Natural killer cell treated with Interleukin-12 subunit alpha and Interleukin-12 subunit beta and Interleukin-15 and Interleukin-18, amount 100 ng/mL, for 72 hours (primary cell): ENCODE data around the gene TNFAIP8L3. TPM values are rescaled to one million over a fixed set of nuclear protein-coding genes. Genes with fewer than 3 reads are reported as not detected.
"Not testable (repeated sequence)": the region's sequence is repeated elsewhere in the genome, so short reads cannot be mapped to it uniquely, and the experiment has no call there.

Experiments
- ATAC-seq, 2 donors: fragments of 150-1000 bp; cut with Tn5 transposase in 1 of 2; sonication (Bioruptor Pico), chemical (Tn5 transposase) in 1 of 2; 2 replicates each; pipeline ENCODE4 v1.10.0; 2021
- DNase-seq: peaks from one replicate; pipeline ENCODE4 v3.0.0; 2022; ENCODE audit warnings: low spot score
- H3K27ac Mint-ChIP-seq, 2 donors: 1 replicate in 1 of 2; 2 replicates in 1 of 2; pipeline ENCODE4 v1.8.0; 2022; ENCODE audit warnings: mixed read lengths in 2 of 2, mild to moderate bottlenecking in 1 of 2, moderate library complexity in 1 of 2
- H3K27me3 Mint-ChIP-seq, 2 donors: 1 replicate in 1 of 2; 2 replicates in 1 of 2; pipeline ENCODE4 v1.8.0; 2022; ENCODE audit warnings: mixed read lengths in 2 of 2
- H3K36me3 Mint-ChIP-seq: one replicate; pipeline ENCODE4 v1.8.0; 2022; ENCODE audit warnings: mixed read lengths
- H3K4me1 Mint-ChIP-seq, 2 donors: 1 replicate in 1 of 2; 2 replicates in 1 of 2; pipeline ENCODE4 v1.8.0; 2022; ENCODE audit warnings: low read depth in 2 of 2, mixed read lengths in 2 of 2, mild to moderate bottlenecking in 1 of 2
- H3K4me3 Mint-ChIP-seq: one replicate; pipeline ENCODE4 v1.8.0; 2022; ENCODE audit warnings: mixed read lengths
- H3K9me3 Mint-ChIP-seq: 2 replicates; pipeline ENCODE4 v1.8.0; 2022; ENCODE audit warnings: mixed read lengths
- total RNA-seq, 2 donors: library from RNA; stranded (reverse); gene quantifications; one replicate each; pipeline ENCODE4 v1.2.3, GENCODE V29; 2022

Gene TNFAIP8L3
- not detected for total RNA-seq

DNA sequence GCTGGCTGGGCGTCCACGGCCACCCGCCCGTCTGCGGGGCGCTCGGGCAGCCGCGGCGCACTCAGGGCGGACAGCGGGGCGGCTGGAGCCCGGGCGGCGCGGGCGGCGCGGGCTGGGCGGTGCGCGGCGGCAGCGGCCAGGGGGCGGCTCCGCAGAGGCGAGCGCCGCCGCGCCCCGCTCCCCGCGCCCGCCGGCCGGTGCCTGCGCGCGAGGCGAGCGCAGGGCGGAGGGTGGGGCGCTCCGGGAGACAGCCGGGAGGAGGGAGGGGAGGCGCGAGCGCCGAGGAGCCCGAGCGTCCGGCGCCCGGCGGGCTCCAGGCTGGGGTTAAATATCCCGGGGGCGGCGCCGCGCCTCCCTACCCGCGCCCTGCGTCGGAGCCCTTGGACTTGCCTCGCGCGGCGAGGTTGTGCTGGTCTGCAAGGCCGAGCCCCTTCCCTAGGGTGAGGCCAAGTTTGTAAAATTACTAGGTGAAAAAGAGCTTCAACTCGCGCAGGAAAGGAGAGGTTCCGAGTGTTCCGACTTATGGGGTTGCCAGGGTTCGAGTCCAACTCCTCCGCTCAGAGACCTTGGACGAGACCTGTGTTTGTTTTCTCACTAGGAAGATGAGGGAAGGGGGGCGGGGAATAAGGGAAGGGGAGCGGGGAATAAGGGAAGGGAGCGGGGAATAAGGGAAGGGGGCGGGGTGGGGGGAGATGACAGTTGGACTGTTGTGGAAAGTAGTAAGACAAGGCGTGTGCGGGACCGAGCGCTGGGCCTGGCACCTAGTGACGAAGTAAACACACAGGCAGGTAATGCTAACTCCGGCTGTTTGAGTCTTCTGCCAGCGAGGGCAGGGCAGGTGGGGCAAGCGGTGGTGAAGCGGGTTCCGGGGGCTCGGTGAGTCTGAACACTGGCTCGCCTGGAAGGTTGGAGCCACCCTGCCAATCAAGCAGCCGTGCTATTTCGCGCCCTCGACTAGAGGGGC, at the start of gene TNFAIP8L3:
Gene TNFAIP8L3 (minus strand): TSS at position 301 of the 964 bp plus-strand sequence. CDS start 311 bp downstream, outside the sequence.
- DNase-seq (no peak), ATAC-seq (peak; percentile 26 to 46)
- peaks cover 54 to 79% of the 10 kb centered on the region in 2 donors for H3K27me3 Mint-ChIP-seq

DNA sequence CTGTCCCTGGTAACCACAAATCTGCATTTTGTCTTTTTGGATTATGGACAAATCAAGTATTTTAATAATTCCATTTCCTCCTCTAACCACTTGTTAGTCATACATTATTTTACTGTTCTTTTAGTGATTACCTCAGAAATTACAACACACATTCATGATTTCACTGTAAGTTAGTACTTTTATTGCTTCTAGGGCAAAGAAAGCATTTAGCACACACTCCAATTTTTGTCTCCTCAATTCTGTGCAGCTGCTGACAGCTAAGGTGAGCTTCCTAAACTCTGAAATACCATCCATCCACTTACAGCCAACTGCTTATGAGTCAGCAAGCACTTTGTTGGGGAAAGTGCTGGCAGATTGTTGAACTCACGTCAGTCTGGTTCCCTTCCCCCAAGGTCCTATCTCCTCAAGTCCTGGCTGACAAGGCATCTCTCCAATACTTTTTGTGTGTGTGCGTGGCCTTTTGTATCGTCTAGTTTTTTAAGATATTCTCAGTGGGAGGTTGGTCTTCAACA, 49.4 kb upstream of the TNFAIP8L3 start:
- no peak overlapping the region for H3K4me3 Mint-ChIP-seq
- DNase-seq, result no peak
- H3K27me3 Mint-ChIP-seq, result peaks cover 32 to 63% of the 10 kb centered on the region in 2 donors
- ATAC-seq, result no peak
- peaks cover 4% of the 10 kb centered on the region for H3K36me3 Mint-ChIP-seq
- no peaks in the 10 kb centered on the region for H3K4me1 Mint-ChIP-seq
- H3K27ac Mint-ChIP-seq, result no peak overlapping the region
- H3K9me3 Mint-ChIP-seq, result peaks cover 3% of the 10 kb centered on the region

More for the DNA sequence above, at the start of gene TNFAIP8L3:
- no peak within 1 kb of the TSS for H3K27ac Mint-ChIP-seq
- no peaks in the 10 kb centered on the region for H3K36me3 Mint-ChIP-seq
- peak within 1 kb of the TSS; percentile 17 for H3K4me3 Mint-ChIP-seq
- no peaks in the 10 kb centered on the region for H3K9me3 Mint-ChIP-seq
- no peaks in the 10 kb centered on the region for H3K4me1 Mint-ChIP-seq

DNA sequence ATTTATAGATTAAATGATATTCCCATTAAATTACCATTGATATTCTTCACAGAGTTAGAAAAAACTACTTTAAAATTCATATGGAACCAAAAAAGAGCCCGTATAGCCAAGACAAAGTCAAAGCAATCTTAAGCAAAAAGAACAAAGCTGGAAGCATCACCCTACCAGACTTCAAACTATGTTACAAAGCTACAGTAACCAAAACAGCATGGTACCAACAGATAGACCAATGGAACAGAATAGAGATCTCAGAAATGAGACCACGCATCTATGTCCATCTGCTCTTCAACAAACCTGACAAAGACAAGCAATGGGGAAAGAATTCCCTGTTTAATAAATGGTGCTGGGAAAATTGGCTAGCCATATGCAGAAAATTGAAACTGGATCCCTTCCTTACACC, 45.6 kb upstream of the TNFAIP8L3 start:
- H3K36me3 Mint-ChIP-seq, H3K9me3 Mint-ChIP-seq, ATAC-seq, DNase-seq, H3K4me3 Mint-ChIP-seq, H3K27ac Mint-ChIP-seq, H3K4me1 Mint-ChIP-seq: not testable (repeated sequence)
- H3K27me3 Mint-ChIP-seq, result peaks cover 31 to 48% of the 10 kb centered on the region in 2 donors

DNA sequence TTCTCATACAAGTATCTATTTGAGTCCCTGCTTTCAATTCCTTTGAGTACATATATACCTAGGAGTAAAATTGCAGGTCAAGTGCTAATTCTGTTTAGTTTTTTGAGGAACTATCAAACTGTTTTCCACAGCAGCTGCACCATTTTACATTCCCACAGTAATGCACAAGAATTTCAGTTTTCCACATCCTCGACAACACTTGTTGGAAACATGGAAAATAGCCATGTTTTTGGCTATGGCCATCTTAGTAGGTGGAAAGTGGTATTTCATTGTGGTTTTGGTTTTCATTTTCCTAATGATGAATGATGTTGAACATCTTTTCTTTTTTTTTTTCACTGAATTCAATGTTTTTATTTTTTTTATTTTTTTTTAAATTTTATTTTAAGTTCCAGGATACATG, 44.4 kb upstream of the TNFAIP8L3 start:
- H3K36me3 Mint-ChIP-seq, result peaks cover 4% of the 10 kb centered on the region
- no peak for DNase-seq
- peaks cover 25 to 40% of the 10 kb centered on the region in 2 donors for H3K27me3 Mint-ChIP-seq
- peaks cover 0 to 8% of the 10 kb centered on the region in 2 donors for H3K4me1 Mint-ChIP-seq
- ATAC-seq, result no peak
- peaks cover 3% of the 10 kb centered on the region for H3K9me3 Mint-ChIP-seq
- no peak overlapping the region for H3K4me3 Mint-ChIP-seq
- H3K27ac Mint-ChIP-seq, result no peak overlapping the region

DNA sequence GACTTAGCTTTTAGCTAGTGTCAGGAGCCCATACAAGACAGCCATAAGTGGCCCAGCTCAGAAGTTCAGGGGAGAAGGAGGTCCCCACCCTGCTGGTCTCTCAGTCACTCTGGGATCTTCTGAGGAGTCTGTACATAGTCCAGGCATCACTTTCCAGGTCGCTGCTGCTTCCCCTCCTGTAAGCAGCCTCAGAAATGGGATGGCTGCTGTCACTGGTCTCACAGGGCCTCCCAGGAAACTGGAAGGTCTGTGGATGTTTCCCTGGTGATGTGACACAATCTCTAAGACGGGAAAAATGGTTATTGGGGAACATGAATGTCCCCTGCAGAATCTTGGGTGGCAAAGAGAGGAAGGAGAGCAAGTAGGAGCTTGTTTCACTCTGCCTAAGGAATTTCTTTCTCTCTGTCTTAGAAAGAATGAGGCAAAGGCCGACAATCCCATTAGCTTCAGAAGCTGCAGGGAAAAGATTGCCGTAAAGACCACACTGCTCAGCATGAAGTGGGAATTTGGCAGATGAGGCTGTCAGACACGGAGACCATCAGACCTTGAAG, 43.2 kb upstream of the TNFAIP8L3 start:
- H3K9me3 Mint-ChIP-seq, result peaks cover 3% of the 10 kb centered on the region
- no peak overlapping the region for H3K27ac Mint-ChIP-seq
- DNase-seq (no peak), ATAC-seq (no peak)
- H3K4me1 Mint-ChIP-seq, result peaks cover 0 to 8% of the 10 kb centered on the region in 2 donors
- H3K36me3 Mint-ChIP-seq, result peaks cover 4% of the 10 kb centered on the region
- no peak overlapping the region for H3K4me3 Mint-ChIP-seq
- H3K27me3 Mint-ChIP-seq, result peaks cover 19 to 38% of the 10 kb centered on the region in 2 donors

DNA sequence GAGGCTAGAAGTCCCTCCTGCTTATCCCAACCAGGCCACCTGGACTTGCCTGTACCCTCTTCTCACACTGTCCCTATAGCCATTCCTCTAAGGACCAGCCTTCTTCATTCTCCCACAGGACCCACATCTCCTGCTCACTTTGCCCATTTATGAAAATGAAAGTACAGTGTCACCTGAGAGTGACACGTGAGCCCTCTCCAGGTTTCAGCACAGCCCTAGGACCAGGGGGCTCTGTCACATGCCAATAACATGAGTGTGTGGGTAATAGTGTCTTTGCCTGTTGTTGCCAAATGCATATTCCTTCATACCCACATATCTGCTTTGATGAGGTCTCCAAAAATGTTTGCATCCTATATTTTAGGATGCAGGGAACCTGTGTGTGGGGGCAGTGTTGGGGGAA, 42.3 kb upstream of the TNFAIP8L3 start:
- Mint-ChIP-seq H3K4me1 (peaks cover 0 to 8% of the 10 kb centered on the region in 2 donors), H3K36me3 (peaks cover 4% of the 10 kb centered on the region), H3K27me3 (peaks cover 17 to 33% of the 10 kb centered on the region in 2 donors), H3K9me3 (peaks cover 3% of the 10 kb centered on the region), H3K4me3 (no peak overlapping the region), H3K27ac (no peak overlapping the region)
- ATAC-seq, result no peak
- DNase-seq, result no peak

DNA sequence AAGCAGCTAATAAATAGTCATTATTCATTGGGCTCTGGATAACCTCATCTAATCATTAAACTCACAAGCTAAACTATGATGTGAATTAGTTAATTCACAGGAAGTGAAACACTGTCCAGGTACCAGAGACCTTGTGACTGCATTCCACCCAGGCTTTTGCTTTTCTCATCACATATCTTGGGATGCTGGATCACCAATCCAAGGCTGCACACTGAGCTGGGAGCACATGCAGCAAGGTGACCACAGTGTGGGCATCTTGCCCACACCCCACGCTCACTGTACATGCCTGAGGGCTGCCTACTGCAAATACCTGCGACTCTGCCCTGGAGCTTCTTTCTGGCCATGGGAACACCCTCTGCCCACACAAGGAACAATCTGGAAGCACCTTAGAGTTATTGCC, 40.6 kb upstream of the TNFAIP8L3 start:
- ATAC-seq, result no peak
- H3K36me3 Mint-ChIP-seq, result no peaks in the 10 kb centered on the region
- H3K9me3 Mint-ChIP-seq, result peaks cover under 1% of the 10 kb centered on the region
- H3K27ac Mint-ChIP-seq, result no peak overlapping the region
- peaks cover 10 to 16% of the 10 kb centered on the region in 2 donors for H3K27me3 Mint-ChIP-seq
- no peak for DNase-seq
- H3K4me1 Mint-ChIP-seq, result peaks cover 0 to 8% of the 10 kb centered on the region in 2 donors
- H3K4me3 Mint-ChIP-seq, result no peak overlapping the region

DNA sequence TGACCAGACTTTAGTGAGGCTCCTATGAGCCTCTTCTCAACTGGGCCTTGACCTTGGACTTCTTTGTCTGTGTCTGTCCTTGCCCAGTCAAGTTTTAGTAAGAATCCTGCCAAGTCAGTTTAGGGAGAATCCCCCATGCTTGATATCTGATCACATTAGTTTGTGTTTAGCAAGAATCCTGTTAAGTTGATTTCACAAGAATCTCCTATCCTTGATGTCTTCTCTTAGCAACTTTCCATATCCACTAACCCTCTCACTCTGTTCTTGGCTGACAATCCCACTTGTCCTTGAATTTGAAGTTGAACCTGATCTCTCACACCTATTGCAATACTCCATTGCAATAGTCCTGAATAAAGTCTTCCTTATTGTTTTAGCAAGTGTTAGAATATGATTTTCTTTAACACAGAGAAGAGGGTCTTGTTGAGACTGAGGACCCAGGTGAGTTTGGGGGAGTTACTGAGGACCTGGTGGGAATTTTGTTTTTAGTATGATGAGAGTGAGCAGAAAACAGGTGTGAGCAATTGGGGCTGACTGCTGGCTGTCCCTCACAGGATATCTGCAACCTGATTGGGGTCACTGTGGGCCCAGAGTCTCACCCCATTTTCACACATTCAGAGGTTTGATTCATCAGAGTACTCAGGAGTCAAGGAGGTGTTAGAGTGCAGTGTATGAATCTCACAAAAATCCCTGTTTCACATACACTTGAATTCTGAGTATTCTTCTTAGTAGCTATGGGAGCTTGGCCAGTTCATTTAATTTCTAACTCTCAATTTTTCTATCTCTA, 39.9 kb upstream of the TNFAIP8L3 start:
- H3K36me3 Mint-ChIP-seq, result no peaks in the 10 kb centered on the region
- H3K4me3 Mint-ChIP-seq, result no peak overlapping the region
- no peak overlapping the region for H3K27ac Mint-ChIP-seq
- H3K9me3 Mint-ChIP-seq, result no peaks in the 10 kb centered on the region
- DNase-seq, result no peak
- peak; percentile 68 to 79 for ATAC-seq
- H3K4me1 Mint-ChIP-seq, result peaks cover 0 to 8% of the 10 kb centered on the region in 2 donors
- peaks cover 9 to 14% of the 10 kb centered on the region in 2 donors for H3K27me3 Mint-ChIP-seq

DNA sequence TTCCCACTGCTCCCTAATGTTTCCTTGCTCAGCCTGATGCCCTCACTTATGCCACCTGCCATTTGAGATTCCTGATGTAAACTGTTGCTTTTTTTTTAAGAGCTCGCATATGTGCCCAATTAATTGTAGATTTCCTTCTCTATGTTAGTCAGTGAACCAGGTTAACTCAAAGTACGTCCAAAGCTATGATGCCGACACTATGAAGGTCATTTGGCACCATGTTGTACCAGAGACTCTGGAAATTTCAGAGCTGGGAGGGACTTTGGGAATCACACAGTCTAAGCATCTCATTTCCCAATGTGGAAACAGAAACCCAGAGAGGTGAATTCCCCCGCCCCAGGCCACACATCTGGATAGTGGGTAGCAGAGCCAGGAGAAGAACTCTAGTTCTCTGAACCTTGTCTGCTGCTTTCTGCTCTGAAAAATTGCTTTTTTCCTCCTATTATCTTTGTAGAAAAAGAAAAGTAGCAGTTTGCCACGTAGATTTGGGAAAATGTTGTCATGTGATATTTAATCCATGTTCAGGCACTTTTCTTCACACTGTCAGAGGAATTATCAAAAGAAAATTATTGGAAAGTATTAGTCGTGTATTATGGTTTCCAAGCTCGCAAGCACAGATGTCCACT, 38.5 kb upstream of the TNFAIP8L3 start:
- H3K36me3 Mint-ChIP-seq, result no peaks in the 10 kb centered on the region
- H3K27ac Mint-ChIP-seq, result no peak overlapping the region
- peaks cover 8 to 10% of the 10 kb centered on the region in 2 donors for H3K27me3 Mint-ChIP-seq
- peaks cover 0 to 8% of the 10 kb centered on the region in 2 donors for H3K4me1 Mint-ChIP-seq
- H3K4me3 Mint-ChIP-seq, result no peak overlapping the region
- H3K9me3 Mint-ChIP-seq, result no peaks in the 10 kb centered on the region
- ATAC-seq (no peak), DNase-seq (no peak)

DNA sequence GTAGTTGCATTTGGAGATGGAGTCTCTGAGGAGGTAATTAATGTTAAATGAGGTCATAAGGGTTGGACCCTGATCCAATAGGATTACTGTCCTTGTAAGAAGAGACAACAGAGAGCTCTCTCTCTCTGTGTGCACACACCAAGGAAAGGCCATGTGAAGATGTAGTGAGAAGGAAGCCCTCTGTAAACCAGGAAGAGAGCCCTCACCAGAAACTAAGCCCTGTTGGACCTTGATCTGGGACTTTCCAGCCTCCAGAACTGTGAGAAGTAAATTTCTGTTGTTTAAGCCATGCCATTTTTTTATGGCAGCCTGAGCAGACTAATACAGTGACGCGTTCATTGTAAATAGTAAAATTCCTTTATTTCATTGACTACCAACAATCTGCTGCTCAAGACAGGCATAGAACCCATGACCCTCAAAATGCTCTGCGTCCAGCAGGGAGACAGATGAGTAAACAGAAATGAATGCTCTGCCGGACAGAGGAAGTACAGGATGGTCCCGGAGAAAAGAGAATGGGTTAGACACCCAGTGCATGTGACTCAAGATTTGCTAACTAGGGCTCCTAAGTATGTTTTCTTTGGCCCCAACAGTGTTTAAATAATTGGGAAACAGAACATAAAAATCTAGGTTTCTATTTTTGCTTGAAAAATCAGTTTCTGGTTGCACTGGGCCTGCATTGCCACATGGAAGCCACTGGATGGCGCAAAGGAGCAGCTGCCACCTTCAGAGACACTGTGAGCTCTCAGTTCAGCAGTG, 37.9 kb upstream of the TNFAIP8L3 start:
- ATAC-seq (no peak), DNase-seq (no peak)
- H3K27ac Mint-ChIP-seq, result no peak overlapping the region
- H3K4me1 Mint-ChIP-seq, result peaks cover 0 to 8% of the 10 kb centered on the region in 2 donors
- peaks cover 8 to 13% of the 10 kb centered on the region in 2 donors for H3K27me3 Mint-ChIP-seq
- H3K36me3 Mint-ChIP-seq, result no peaks in the 10 kb centered on the region
- no peak overlapping the region for H3K4me3 Mint-ChIP-seq
- no peaks in the 10 kb centered on the region for H3K9me3 Mint-ChIP-seq

DNA sequence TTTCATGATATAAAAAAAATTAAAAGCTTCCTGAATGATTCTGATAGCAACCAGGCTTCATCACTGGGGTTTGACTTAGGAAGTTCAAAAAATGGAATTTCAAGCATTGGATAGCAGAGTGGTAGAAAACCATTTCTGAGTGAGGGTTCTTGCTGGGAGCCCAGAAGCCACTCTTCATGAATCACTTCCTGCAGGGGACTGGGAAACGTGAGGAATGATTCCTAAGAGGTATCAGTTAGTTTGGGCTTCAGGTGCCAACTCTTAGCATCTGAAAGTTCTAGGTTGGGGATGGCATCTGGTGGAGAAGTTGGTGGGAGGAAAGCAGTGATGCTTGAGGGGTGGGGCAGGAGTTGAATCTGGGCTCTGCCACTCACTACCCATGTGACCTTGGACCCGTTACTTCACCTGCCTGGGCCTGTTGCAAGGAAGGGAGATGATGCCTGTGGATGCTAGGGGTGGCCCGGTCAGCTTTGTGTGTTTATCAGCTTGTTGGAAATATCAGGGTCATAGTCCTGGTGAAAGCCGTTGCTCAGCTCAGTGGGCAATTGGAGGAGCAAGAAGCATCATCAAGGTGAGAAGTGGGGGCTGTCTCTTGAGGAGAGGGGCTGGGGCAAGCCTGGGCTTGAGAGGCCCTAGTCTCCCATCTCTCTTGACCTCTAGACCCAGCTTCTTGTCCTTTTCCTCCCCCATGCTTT, 37.0 kb upstream of the TNFAIP8L3 start:
- Mint-ChIP-seq H3K9me3 (no peaks in the 10 kb centered on the region), H3K27me3 (peaks cover 13 to 20% of the 10 kb centered on the region in 2 donors), H3K4me1 (peaks cover 0 to 9% of the 10 kb centered on the region in 2 donors), H3K27ac (no peak overlapping the region), H3K36me3 (no peaks in the 10 kb centered on the region), H3K4me3 (no peak overlapping the region)
- DNase-seq (no peak), ATAC-seq (no peak)

DNA sequence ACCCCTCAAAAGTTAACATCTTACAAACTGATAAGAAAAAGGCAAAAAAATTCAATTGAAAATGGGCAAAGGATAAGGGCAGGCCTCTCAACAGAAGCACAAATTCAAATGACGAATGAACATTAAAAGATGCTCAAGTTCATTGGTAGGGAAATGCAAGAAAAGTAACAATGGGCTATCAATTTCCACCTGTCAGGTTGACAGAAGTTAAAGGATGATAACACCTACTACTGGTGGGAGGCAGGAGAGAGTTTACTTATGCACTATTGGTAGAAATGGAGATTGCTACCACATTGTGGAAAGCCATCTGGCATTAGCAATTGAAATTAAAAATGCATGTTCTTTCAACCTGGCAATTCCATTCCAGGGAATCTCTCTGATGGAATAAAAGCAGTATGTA, 35.6 kb upstream of the TNFAIP8L3 start:
- Mint-ChIP-seq H3K27me3 (peaks cover 19 to 32% of the 10 kb centered on the region in 2 donors), H3K36me3 (no peaks in the 10 kb centered on the region)
- DNase-seq, result no peak

More for the DNA sequence above, 35.6 kb upstream of the TNFAIP8L3 start:
- no peak overlapping the region for H3K4me3 Mint-ChIP-seq
- no peak overlapping the region for H3K27ac Mint-ChIP-seq
- ATAC-seq, result no peak
- H3K4me1 Mint-ChIP-seq, result peaks cover 0 to 9% of the 10 kb centered on the region in 2 donors
- H3K9me3 Mint-ChIP-seq, result no peaks in the 10 kb centered on the region
